Trophoblast cell (in vitro differentiated cells and primary cell): ENCODE data around the gene EVA1C.

ENCODE experiments used
- DNase-seq, 2 donors: peaks; one replicate each; pipeline ENCODE4 v3.0.0-alpha.2; 2016
- H2AFZ ChIP-seq: 2 replicates; pipeline ENCODE4 v1.6.1; 2013; ENCODE audit warnings: low read length, moderate library complexity, mild to moderate bottlenecking; ENCODE audit not compliant: insufficient read depth, poor library complexity
- H2AK5ac ChIP-seq: 2 replicates; pipeline ENCODE4 v1.6.1; 2013; ENCODE audit warnings: mild to moderate bottlenecking, low read length
- H2BK120ac ChIP-seq: 2 replicates; pipeline ENCODE4 v1.6.1; 2013; ENCODE audit warnings: low read length, mild to moderate bottlenecking, moderate library complexity; ENCODE audit not compliant: insufficient read depth, poor library complexity
- H2BK12ac ChIP-seq: 2 replicates; pipeline ENCODE4 v1.6.1; 2013; ENCODE audit warnings: mild to moderate bottlenecking, low read length, moderate library complexity
- H2BK5ac ChIP-seq: 2 replicates; pipeline ENCODE4 v1.6.1; 2013; ENCODE audit warnings: low read length, low read depth, moderate library complexity, mild to moderate bottlenecking; ENCODE audit not compliant: poor library complexity
- H3K14ac ChIP-seq: 2 replicates; pipeline ENCODE4 v1.6.1; 2013; ENCODE audit warnings: mild to moderate bottlenecking, low read length
- H3K18ac ChIP-seq: 2 replicates; pipeline ENCODE4 v1.6.1; 2013; ENCODE audit warnings: mild to moderate bottlenecking, low read length
- H3K23ac ChIP-seq: 2 replicates; pipeline ENCODE4 v1.6.1; 2013; ENCODE audit warnings: low read length
- H3K27ac ChIP-seq: 2 replicates; pipeline ENCODE4 v1.5.1; 2013; ENCODE audit warnings: low read depth, mild to moderate bottlenecking, inconsistent platforms, low read length, moderate library complexity
- H3K27me3 ChIP-seq: 2 replicates; pipeline ENCODE4 v1.6.1; 2013; ENCODE audit warnings: inconsistent platforms, mild to moderate bottlenecking, low read length, moderate library complexity; ENCODE audit not compliant: insufficient read depth
- H3K36me3 ChIP-seq, 2 experiments: 1 replicate in 1 of 2; 2 replicates in 1 of 2; pipeline ENCODE4 v1.6.1; 2013; ENCODE audit warnings: low read length in 2 of 2, mild to moderate bottlenecking in 2 of 2, moderate library complexity in 1 of 2; ENCODE audit not compliant: insufficient read depth in 2 of 2, control insufficient read depth in 1 of 2
- H3K4ac ChIP-seq: 2 replicates; pipeline ENCODE4 v1.6.1; 2013; ENCODE audit warnings: low read depth, mild to moderate bottlenecking, low read length, moderate library complexity
- H3K4me1 ChIP-seq, 2 experiments: 1 replicate in 1 of 2; 2 replicates in 1 of 2; pipeline ENCODE4 v1.6.1; 2013; ENCODE audit warnings: low read length in 2 of 2, mild to moderate bottlenecking in 2 of 2, moderate library complexity in 1 of 2; ENCODE audit not compliant: insufficient read depth in 2 of 2, control insufficient read depth in 1 of 2
- H3K4me2 ChIP-seq: 2 replicates; pipeline ENCODE4 v1.6.1; 2013; ENCODE audit warnings: inconsistent platforms, mild to moderate bottlenecking, low read length, moderate library complexity
- H3K4me3 ChIP-seq: 2 replicates; pipeline ENCODE4 v1.5.1; 2013; ENCODE audit warnings: mild to moderate bottlenecking, low read depth, low read length, inconsistent platforms
- H3K79me1 ChIP-seq: one replicate; pipeline ENCODE4 v1.6.1; 2013; ENCODE audit warnings: low read length
- H3K79me2 ChIP-seq: 2 replicates; pipeline ENCODE4 v1.6.1; 2013; ENCODE audit warnings: low read length, mild to moderate bottlenecking; ENCODE audit not compliant: control insufficient read depth, insufficient read depth, poor library complexity
- H3K9ac ChIP-seq: 2 replicates; pipeline ENCODE4 v1.6.1; 2013; ENCODE audit warnings: mild to moderate bottlenecking, low read length
- H3K9me3 ChIP-seq: 2 replicates; pipeline ENCODE4 v1.6.1; 2013; ENCODE audit warnings: low read depth, mild to moderate bottlenecking, control low read depth, inconsistent platforms, low read length; ENCODE audit not compliant: insufficient read depth
- H4K12ac ChIP-seq: 2 replicates; pipeline ENCODE4 v1.6.1; 2013; ENCODE audit warnings: low read depth, mild to moderate bottlenecking, low read length, moderate library complexity
- H4K8ac ChIP-seq: 2 replicates; pipeline ENCODE4 v1.6.1; 2013; ENCODE audit warnings: low read depth, mild to moderate bottlenecking, low read length, moderate library complexity
- H4K91ac ChIP-seq: one replicate; pipeline ENCODE4 v1.6.1; 2013; ENCODE audit warnings: low read depth, mild to moderate bottlenecking, low read length, moderate library complexity
- WGBS: extraction: QIAGEN DNeasy Blood & Tissue Kit; methylation state at CpG from one replicate; pipeline ENCODE4 v1.1.7; 2013; ENCODE audit warnings: missing lambda C conversion rate; ENCODE audit not compliant: insufficient read length, insufficient coverage; ENCODE audit errors: extremely low coverage; 5-methylcytosine and 5-hydroxymethylcytosine counted together

The EVA1C gene

DNA sequence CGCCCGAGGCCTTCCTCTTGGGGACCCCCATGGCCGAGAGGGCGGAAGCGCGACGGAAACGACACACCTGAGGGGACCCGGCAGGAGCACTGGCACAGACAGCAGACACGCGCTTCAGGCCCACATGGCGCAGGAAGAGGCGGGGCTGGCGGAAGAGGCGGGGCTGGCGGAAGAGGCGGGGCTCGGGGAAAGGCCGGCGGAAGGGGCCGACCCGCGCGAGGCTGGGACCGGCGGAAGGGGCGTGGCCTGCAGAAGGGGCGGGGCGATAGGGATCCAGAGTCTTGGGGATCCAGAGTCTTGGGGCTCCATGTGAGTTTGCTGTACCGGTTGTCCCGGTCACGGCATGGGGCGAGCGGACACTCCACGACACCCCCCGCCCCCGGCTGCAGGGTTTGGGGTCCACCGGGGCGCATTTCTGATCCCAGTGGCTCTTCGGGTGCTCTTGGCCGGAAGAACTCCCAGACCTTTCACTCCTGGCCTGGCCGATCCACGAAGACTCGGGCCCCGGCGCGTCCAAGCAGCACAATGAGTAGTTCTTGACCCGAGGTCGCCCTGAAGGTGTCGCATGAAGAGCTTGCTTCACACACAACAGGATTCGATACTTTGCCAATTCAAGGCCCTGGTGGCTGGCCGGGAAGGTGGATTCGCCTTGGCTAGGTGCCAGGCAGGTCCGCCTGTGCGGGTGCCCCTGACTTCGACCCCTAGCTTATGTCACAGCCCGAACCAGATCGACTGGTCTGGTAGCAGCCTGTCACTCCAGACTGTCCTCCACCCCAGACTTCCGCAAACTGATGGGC, 19.4 kb upstream of the EVA1C start, which contains the start of gene URB1:
URB1 (minus strand) TSS at position 133 of the 797 bp plus-strand sequence; CDS start at position 31, 102 bp downstream.
- DNase-seq: peak; percentile 84 to 92
- Histone ChIP-seq H4K91ac (peak within 1 kb of the TSS; percentile 74), H3K23ac (no peak within 1 kb of the TSS), H3K36me3 (peaks cover 2 to 4% of the 10 kb centered on the region in 2 experiments), H3K27me3 (no peaks in the 10 kb centered on the region), H3K27ac (no peak within 1 kb of the TSS), H3K9ac (peak within 1 kb of the TSS; percentile 14), H3K4me2 (peak within 1 kb of the TSS; percentile 63), H3K18ac (peak within 1 kb of the TSS; percentile 23), H4K8ac (peak within 1 kb of the TSS; percentile 92), H3K9me3 (peaks cover 8% of the 10 kb centered on the region), H3K79me1 (peaks cover 7% of the 10 kb centered on the region), H3K14ac (peak within 1 kb of the TSS; percentile 34), H2AFZ (peak within 1 kb of the TSS; percentile 89), H3K4me3 (peak within 1 kb of the TSS; percentile 95), H3K4ac (peak within 1 kb of the TSS; percentile 54), H2BK120ac (no peak within 1 kb of the TSS), H4K12ac (peak within 1 kb of the TSS; percentile 70), H2AK5ac (peak within 1 kb of the TSS; percentile 35), H3K4me1 (peaks cover 4 to 10% of the 10 kb centered on the region in 2 experiments), H2BK5ac (no peak within 1 kb of the TSS), H3K79me2 (peaks cover 3% of the 10 kb centered on the region), H2BK12ac (no peak within 1 kb of the TSS)
- no CpG with 5 or more reads among the region's 59 CpGs for WGBS

- H3K27ac ChIP-seq: no peak overlapping the region
- no peak overlapping the region for H3K4me2 ChIP-seq
- H4K8ac ChIP-seq: no peak overlapping the region
- H3K79me1 ChIP-seq: peaks cover 7% of the 10 kb centered on the region
- no peak overlapping the region for H3K23ac ChIP-seq
- no peak overlapping the region for H3K9ac ChIP-seq
- no CpG with 5 or more reads among the region's 9 CpGs for WGBS
- no peak overlapping the region for H3K4ac ChIP-seq
- H3K4me1 ChIP-seq: peaks cover 4 to 10% of the 10 kb centered on the region in 2 experiments
- peaks cover 8% of the 10 kb centered on the region for H3K9me3 ChIP-seq
- DNase-seq: no peak
- H3K18ac ChIP-seq: no peak overlapping the region
- no peak overlapping the region for H4K12ac ChIP-seq
- no peak overlapping the region for H2BK12ac ChIP-seq
- H2BK120ac ChIP-seq: no peak overlapping the region
- no peak overlapping the region for H3K4me3 ChIP-seq
- H3K27me3 ChIP-seq: no peaks in the 10 kb centered on the region
- no peak overlapping the region for H2AK5ac ChIP-seq
- H3K14ac ChIP-seq: no peak overlapping the region
- H2BK5ac ChIP-seq: no peak overlapping the region
- H3K36me3 ChIP-seq: peaks cover 2% of the 10 kb centered on the region in 2 experiments
- H4K91ac ChIP-seq: no peak overlapping the region
- no peak overlapping the region for H2AFZ ChIP-seq
- peaks cover 3% of the 10 kb centered on the region for H3K79me2 ChIP-seq
Observed at GRCh38 chr21:32393677-32394001, 18.9 kb upstream of the EVA1C start.

DNA sequence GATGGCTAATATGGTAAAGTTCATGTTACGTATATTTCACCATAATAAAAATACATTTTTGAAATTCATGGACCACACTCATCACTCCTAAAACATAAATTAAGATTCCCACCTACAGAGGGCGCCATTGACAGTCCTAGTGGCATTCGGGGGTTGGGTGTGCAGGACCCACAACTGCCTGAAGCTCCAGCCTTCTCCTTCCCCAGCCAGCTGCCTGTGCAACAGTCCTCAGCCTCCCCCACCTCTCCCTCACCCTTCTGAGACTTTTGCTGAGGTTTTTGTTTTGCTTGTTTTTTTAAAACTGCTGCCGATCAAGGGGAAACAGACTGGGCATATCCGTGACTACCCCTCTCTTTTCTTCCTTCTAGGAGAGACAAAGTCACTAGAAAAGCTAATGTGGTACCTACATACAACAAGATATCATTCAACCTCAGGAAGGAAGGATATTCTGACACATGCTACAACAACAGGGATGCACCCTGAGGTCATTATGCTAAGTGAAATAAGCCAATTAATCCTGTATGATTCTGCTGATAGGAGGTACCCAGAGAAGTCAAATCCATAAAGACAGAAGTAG, 9.2 kb upstream of the EVA1C start:
- Histone ChIP-seq H3K9me3 (no peaks in the 10 kb centered on the region), H3K27ac (no peak overlapping the region), H3K14ac (no peak overlapping the region), H3K27me3 (no peaks in the 10 kb centered on the region), H3K9ac (no peak overlapping the region), H3K4me1 (no peaks in the 10 kb centered on the region), H3K4me2 (no peak overlapping the region), H2BK120ac (no peak overlapping the region), H2AFZ (no peak overlapping the region), H4K91ac (no peak overlapping the region), H3K79me1 (no peaks in the 10 kb centered on the region), H3K18ac (no peak overlapping the region), H4K12ac (no peak overlapping the region), H2BK12ac (no peak overlapping the region), H3K23ac (no peak overlapping the region), H3K36me3 (no peaks in the 10 kb centered on the region), H3K4ac (no peak overlapping the region), H4K8ac (no peak overlapping the region), H3K4me3 (no peak overlapping the region), H3K79me2 (no peaks in the 10 kb centered on the region), H2BK5ac (no peak overlapping the region), H2AK5ac (no peak overlapping the region)
- peak; percentile 40 to 53 for DNase-seq
- no CpG with 5 or more reads among the region's 5 CpGs for WGBS

GRCh38 chr21:32406405-32406804, 6.1 kb upstream of the EVA1C start:
- no peak overlapping the region for H4K8ac ChIP-seq
- no peak for DNase-seq
- H3K14ac ChIP-seq: no peak overlapping the region
- H2BK5ac ChIP-seq: no peak overlapping the region
- H4K12ac ChIP-seq: no peak overlapping the region
- H2BK120ac ChIP-seq: no peak overlapping the region
- no peaks in the 10 kb centered on the region for H3K9me3 ChIP-seq
- H3K27me3 ChIP-seq: peaks cover 11% of the 10 kb centered on the region
- H3K27ac ChIP-seq: no peak overlapping the region
- H3K4ac ChIP-seq: no peak overlapping the region
- no peak overlapping the region for H2AK5ac ChIP-seq
- no peaks in the 10 kb centered on the region for H3K79me1 ChIP-seq
- H2BK12ac ChIP-seq: no peak overlapping the region
- WGBS: no CpG with 5 or more reads among the region's 6 CpGs
- H4K91ac ChIP-seq: no peak overlapping the region
- no peak overlapping the region for H3K4me2 ChIP-seq
- H3K36me3 ChIP-seq: no peaks in the 10 kb centered on the region
- no peak overlapping the region for H2AFZ ChIP-seq
- no peak overlapping the region for H3K9ac ChIP-seq
- H3K79me2 ChIP-seq: no peaks in the 10 kb centered on the region
- H3K18ac ChIP-seq: no peak overlapping the region
- H3K23ac ChIP-seq: no peak overlapping the region
- H3K4me3 ChIP-seq: no peak overlapping the region
- H3K4me1 ChIP-seq: peaks cover 0 to under 1% of the 10 kb centered on the region in 2 experiments
